Ectodermal cell (in vitro differentiated cells): ENCODE measurements around the gene FKBP4.

ENCODE experiments used
- H3K27ac ChIP-seq: 2 replicates; pipeline ENCODE4 v1.7.0; 2013; ENCODE audit warnings: mild to moderate bottlenecking, low read depth, low read length; ENCODE audit not compliant: insufficient read depth, poor library complexity, severe bottlenecking
- H3K27me3 ChIP-seq: 2 replicates; pipeline ENCODE4 v1.7.0; 2013; ENCODE audit warnings: mild to moderate bottlenecking, low read length; ENCODE audit not compliant: insufficient read depth, control insufficient read depth, poor library complexity, severe bottlenecking
- H3K36me3 ChIP-seq: one replicate; pipeline ENCODE4 v1.7.0; 2013; ENCODE audit warnings: low read length; ENCODE audit not compliant: control insufficient read depth, insufficient read depth
- H3K4me1 ChIP-seq: one replicate; pipeline ENCODE4 v1.7.0; 2013; ENCODE audit warnings: low read length; ENCODE audit not compliant: control insufficient read depth, insufficient read depth
- H3K4me3 ChIP-seq: 2 replicates; pipeline ENCODE4 v1.7.0; 2013; ENCODE audit warnings: low read depth, low read length, control low read depth; ENCODE audit not compliant: insufficient read depth
- H3K9me3 ChIP-seq: 2 replicates; pipeline ENCODE4 v1.7.0; 2013; ENCODE audit warnings: mild to moderate bottlenecking, low read length, moderate library complexity; ENCODE audit not compliant: control insufficient read depth
- WGBS, 2 experiments: methylation state at CpG; one replicate each; pipeline ENCODE4 v1.1.7; 2013; ENCODE audit warnings: missing lambda C conversion rate in 2 of 2; 5-methylcytosine and 5-hydroxymethylcytosine counted together

FKBP4 gene

DNA sequence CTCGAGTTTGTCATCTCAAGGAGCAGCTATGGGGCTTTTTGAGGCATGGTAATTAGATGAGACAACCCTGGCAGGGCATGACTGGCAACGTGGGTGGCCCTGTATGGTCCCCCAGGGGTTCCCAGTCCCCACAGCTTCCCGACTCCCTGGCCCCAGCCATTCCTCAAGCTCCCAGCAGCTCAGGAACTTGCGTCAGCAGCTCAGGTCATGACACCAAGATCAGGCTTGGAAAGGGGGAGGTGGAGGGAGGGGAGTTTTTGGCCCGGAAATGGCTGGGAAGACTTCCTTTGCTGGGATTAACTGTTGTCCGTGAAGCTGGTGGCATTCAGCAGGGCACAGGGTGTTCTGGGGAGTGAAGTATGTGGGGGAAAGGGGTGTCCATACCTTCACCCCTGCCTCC is 50.5 kb downstream of the FKBP4 start:
- Histone ChIP-seq H3K4me1 (peaks cover 30% of the 10 kb centered on the region), H3K4me3 (no peak overlapping the region), H3K9me3 (no peaks in the 10 kb centered on the region), H3K36me3 (no peaks in the 10 kb centered on the region), H3K27ac (no peak overlapping the region), H3K27me3 (no peaks in the 10 kb centered on the region)
- WGBS, 2 experiments = 44 to 48% methylated on average over 6 of the region's 6 CpGs

DNA sequence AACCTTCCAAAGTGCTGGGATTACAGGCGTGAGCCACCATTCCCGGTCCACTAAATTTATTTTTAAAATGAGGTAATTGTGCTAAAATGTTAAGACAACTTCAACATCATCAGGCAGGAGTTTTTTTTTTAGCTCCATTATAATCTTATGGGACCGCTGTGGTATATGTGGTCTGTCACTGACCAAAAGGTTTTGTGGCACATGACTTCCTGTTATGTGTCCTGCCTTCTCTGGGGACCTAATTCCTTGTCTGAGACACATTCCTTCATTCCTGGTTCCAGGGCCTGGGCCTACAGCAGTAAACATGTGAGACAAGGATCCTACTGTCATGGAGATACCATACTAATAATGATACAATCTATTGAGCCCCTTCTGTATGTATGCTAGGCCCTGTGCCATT is 57.2 kb downstream of the FKBP4 start:
- Histone ChIP-seq H3K9me3 (no peaks in the 10 kb centered on the region), H3K4me1 (peaks cover 16% of the 10 kb centered on the region), H3K27ac (no peak overlapping the region), H3K36me3 (no peaks in the 10 kb centered on the region), H3K4me3 (no peak overlapping the region), H3K27me3 (no peaks in the 10 kb centered on the region)
- 94 to 96% methylated on average over 3 of the region's 3 CpGs for WGBS, 2 experiments

DNA sequence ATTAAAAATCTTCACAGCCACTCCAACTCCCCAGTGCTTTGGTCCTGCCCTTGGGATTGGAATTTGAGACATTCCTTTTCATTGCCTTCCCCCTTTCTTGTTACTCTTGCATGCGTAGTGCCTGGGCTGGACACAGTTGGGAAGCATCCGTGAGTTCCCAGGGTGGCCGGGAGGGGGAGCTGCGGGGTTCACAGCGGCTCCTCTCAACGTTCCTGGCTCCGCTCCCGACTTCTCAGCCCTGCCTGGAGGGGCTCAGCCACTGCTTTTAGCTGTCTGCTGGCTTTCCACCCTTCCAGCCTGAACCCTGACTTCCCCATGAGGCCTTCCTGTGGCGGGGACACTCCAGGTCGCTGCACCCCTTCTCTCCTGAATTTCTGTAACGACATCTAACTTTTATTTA is 58.9 kb downstream of the FKBP4 start:
- 7 to 9% methylated on average over 10 of the region's 11 CpGs for WGBS, 2 experiments
- H3K9me3 ChIP-seq = no peaks in the 10 kb centered on the region

More for the DNA sequence above, 58.9 kb downstream of the FKBP4 start:
- peaks cover 4% of the 10 kb centered on the region for H3K36me3 ChIP-seq
- no peak overlapping the region for H3K27ac ChIP-seq
- no peaks in the 10 kb centered on the region for H3K27me3 ChIP-seq
- H3K4me3 ChIP-seq = no peak overlapping the region
- peaks cover 20% of the 10 kb centered on the region for H3K4me1 ChIP-seq
